GM18519 (cell line): ENCODE results near the gene PGAM2.
"Not testable (repeated sequence)": the region's sequence is repeated elsewhere in the genome, so short reads cannot be mapped to it uniquely, and the experiment has no call there.

Source experiments
- ATAC-seq: cut with Tn5 transposase; IDR thresholded peaks from one replicate; pipeline ENCODE4 v1.9.1; 2021; ENCODE audit warnings: mild to moderate bottlenecking, moderate library complexity; ENCODE audit not compliant: unreplicated experiment, low FRiP score

The PGAM2 gene

GRCh38 chr7:44052771-44053365 is 12.5 kb downstream of the PGAM2 start:
- ATAC-seq, result no peak

- no peak for ATAC-seq
Measured at GRCh38 chr7:44051611-44052220, 13.7 kb downstream of the PGAM2 start.

- ATAC-seq, result no peak
Measured at GRCh38 chr7:44050915-44051560, 14.3 kb downstream of the PGAM2 start.

GRCh38 chr7:44050121-44050914 is 15.0 kb downstream of the PGAM2 start:
- no peak for ATAC-seq

GRCh38 chr7:44048031-44048795 is 17.2 kb downstream of the PGAM2 start:
- ATAC-seq, result no peak

GRCh38 chr7:44046321-44047061 is 18.9 kb downstream of the PGAM2 start:
- ATAC-seq, result peak; percentile 39

- ATAC-seq, result no peak
Measured at GRCh38 chr7:44045226-44046014, 19.9 kb downstream of the PGAM2 start.

GRCh38 chr7:44044315-44045225 is 20.8 kb downstream of the PGAM2 start, which contains the start of gene DBNL:
Gene DBNL (plus strand): TSS chr7:44044702. CDS start chr7:44044738, 36 bp downstream.
- ATAC-seq, result peak; percentile 32

- no peak for ATAC-seq
Measured at GRCh38 chr7:44043902-44044301, 21.5 kb downstream of the PGAM2 start.

GRCh38 chr7:44042221-44042620 is 23.1 kb downstream of the PGAM2 start:
- ATAC-seq, result no peak

GRCh38 chr7:44040493-44040891 is 24.9 kb downstream of the PGAM2 start:
- ATAC-seq, result peak; percentile 43

- peak; percentile 3 for ATAC-seq
Measured at GRCh38 chr7:44039800-44040492, 25.4 kb downstream of the PGAM2 start.

- ATAC-seq, result peak; percentile 37
Measured at GRCh38 chr7:44038961-44039558, 26.3 kb downstream of the PGAM2 start.

- not testable (repeated sequence) for ATAC-seq
Measured at GRCh38 chr7:44038553-44038952, 26.8 kb downstream of the PGAM2 start.

- ATAC-seq, result not testable (repeated sequence)
Measured at GRCh38 chr7:44037951-44038350, 27.4 kb downstream of the PGAM2 start.

- ATAC-seq, result not testable (repeated sequence)
Measured at GRCh38 chr7:44036364-44036763, 29.0 kb downstream of the PGAM2 start.
